Common myeloid progenitor, CD34-positive (primary cell): Measurements from ENCODE around the gene SSR1.
A peak's percentile ranks its signal among the peaks of the same experiment; 100 is the strongest.
"Not testable (repeated sequence)": the region's sequence is repeated elsewhere in the genome, so short reads cannot be mapped to it uniquely, and the experiment has no call there.

Experiments used
- CTCF ChIA-PET: fragments of 350-600 bp; sonication (Branson Sonifier 250); formaldehyde crosslinking; loops from one replicate; lab custom pipeline; 2021; ENCODE audit warnings: antibody characterized with exemption; lab: Charles Lee
- POLR2A ChIA-PET: fragments of 350-600 bp; sonication (Branson Sonifier 250); formaldehyde crosslinking; loops from one replicate; lab custom pipeline; 2021; ENCODE audit warnings: antibody characterized with exemption; lab: Charles Lee
- DNase-seq, 3 donors: peaks; one replicate each; pipeline versions ENCODE4 v3.0.0 to v3.0.0-alpha.2; 2013
- H3K27ac ChIP-seq, 2 experiments: 1 replicate in 1 of 2; 2 replicates in 1 of 2; pipeline ENCODE4 v1.7.0; 2013; ENCODE audit warnings: inconsistent platforms in 2 of 2, low read length in 2 of 2, mild to moderate bottlenecking in 2 of 2, low read depth in 1 of 2, moderate library complexity in 1 of 2; ENCODE audit not compliant: severe bottlenecking in 2 of 2, insufficient read depth in 1 of 2, poor library complexity in 1 of 2
- H3K27me3 ChIP-seq, 5 experiments: replicated peaks in 2 of 5; 1 replicate in 3 of 5; 2 replicates in 2 of 5; pipeline versions ENCODE4 v1.6.1 to v1.7.0; 2013; ENCODE audit warnings: low read length in 4 of 5, mild to moderate bottlenecking in 2 of 5, moderate library complexity in 2 of 5, inconsistent platforms in 1 of 5; ENCODE audit not compliant: insufficient read depth in 5 of 5, control insufficient read depth in 4 of 5
- H3K36me3 ChIP-seq, 4 experiments: 1 replicate in 2 of 4; 2 replicates in 2 of 4; pipeline versions ENCODE4 v1.6.1 to v1.7.0; 2013; ENCODE audit warnings: low read length in 3 of 4, control low read depth in 1 of 4, mild to moderate bottlenecking in 1 of 4; ENCODE audit not compliant: control insufficient read depth in 4 of 4, insufficient read depth in 4 of 4
- H3K4me1 ChIP-seq, 4 experiments: 1 replicate in 3 of 4; 2 replicates in 1 of 4; pipeline versions ENCODE4 v1.6.1 to v1.7.1; 2013; ENCODE audit warnings: low read length in 3 of 4, mild to moderate bottlenecking in 3 of 4, control low read depth in 1 of 4, inconsistent platforms in 1 of 4, moderate library complexity in 1 of 4; ENCODE audit not compliant: control insufficient read depth in 4 of 4, insufficient read depth in 4 of 4; ENCODE audit errors: control extremely low read depth in 1 of 4
- H3K4me3 ChIP-seq, 7 experiments: 1 replicate in 4 of 7; 2 replicates in 3 of 7; pipeline versions ENCODE4 v1.5.1 to v1.7.0; 2013; ENCODE audit warnings: mild to moderate bottlenecking in 7 of 7, low read length in 6 of 7, moderate library complexity in 6 of 7, inconsistent platforms in 2 of 7, low read depth in 2 of 7, control low read depth in 1 of 7; ENCODE audit not compliant: insufficient read depth in 4 of 7, control insufficient read depth in 1 of 7; ENCODE audit errors: extremely low read depth in 1 of 7
- H3K9me3 ChIP-seq, 5 experiments: 1 replicate in 4 of 5; 2 replicates in 1 of 5; pipeline versions ENCODE4 v1.6.1 to v1.7.1; 2013; ENCODE audit warnings: low read length in 4 of 5, mild to moderate bottlenecking in 2 of 5, inconsistent platforms in 1 of 5, low read depth in 1 of 5, moderate library complexity in 1 of 5; ENCODE audit not compliant: control insufficient read depth in 4 of 5, insufficient read depth in 2 of 5; ENCODE audit errors: control extremely low read depth in 1 of 5
- WGBS: methylation state at CpG from one replicate; pipeline ENCODE4 v1.1.5; 2013; ENCODE audit not compliant: insufficient coverage; 5-methylcytosine and 5-hydroxymethylcytosine counted together

The SSR1 gene

GRCh38 chr6:7332090-7332745 lies 19.2 kb upstream of the SSR1 start:
- no peak for DNase-seq
- no peaks in the 10 kb centered on the region for H3K27me3 ChIP-seq
- no peaks in the 10 kb centered on the region for H3K36me3 ChIP-seq
- H3K27ac ChIP-seq = no peak overlapping the region
- WGBS = 100% methylated on average over 5 of the region's 8 CpGs
- no peaks in the 10 kb centered on the region for H3K9me3 ChIP-seq
- peaks cover 0 to 7% (median 0%) of the 10 kb centered on the region in 4 experiments for H3K4me1 ChIP-seq
- H3K4me3 ChIP-seq = no peak overlapping the region
- CTCF ChIA-PET = interaction anchor here (0.6 to 1.1 kb wide), 5 partner anchors 9 to 54 kb away, joined by 3 to 4 read pairs (median 4); no protein-coding TSS in a partner anchor
- POLR2A ChIA-PET = interaction anchor here (0.6 kb wide), 1 partner anchor 14 kb away, joined by 3 read pairs; no protein-coding TSS in a partner anchor

- POLR2A ChIA-PET = no interaction called here
- Histone ChIP-seq H3K4me3 (no peak overlapping the region), H3K27me3 (no peaks in the 10 kb centered on the region), H3K4me1 (peaks cover 0 to 10% (median 0%) of the 10 kb centered on the region in 4 experiments), H3K9me3 (no peaks in the 10 kb centered on the region), H3K36me3 (no peaks in the 10 kb centered on the region), H3K27ac (no peak overlapping the region)
- DNase-seq = no peak
- WGBS = 91% methylated on average over 6 of the region's 7 CpGs
- CTCF ChIA-PET = interaction anchor here (0.9 to 1.0 kb wide), 2 partner anchors 29 to 54 kb away, joined by 3 to 4 read pairs; no protein-coding TSS in a partner anchor
These were observed 18.5 kb upstream of the SSR1 start for GRCh38 chr6:7331452-7331851.

- no peak overlapping the region for H3K27ac ChIP-seq
- no peaks in the 10 kb centered on the region for H3K36me3 ChIP-seq
- H3K9me3 ChIP-seq = no peaks in the 10 kb centered on the region
- WGBS = 90% methylated on average over 2 of the region's 2 CpGs
- DNase-seq = no peak
- no peak overlapping the region for H3K4me3 ChIP-seq
- ChIA-PET POLR2A (no interaction called here), CTCF (interaction anchor here (0.9 to 1.9 kb wide), 3 partner anchors 10 to 52 kb away, joined by 3 to 5 read pairs (median 3); no protein-coding TSS in a partner anchor)
- H3K27me3 ChIP-seq = no peaks in the 10 kb centered on the region
- H3K4me1 ChIP-seq = peaks cover 0 to 17% (median 7%) of the 10 kb centered on the region in 4 experiments
These were observed 15.2 kb upstream of the SSR1 start for GRCh38 chr6:7328243-7328642.

- Histone ChIP-seq H3K4me3 (no peak overlapping the region), H3K9me3 (no peaks in the 10 kb centered on the region), H3K4me1 (peaks cover 0 to 17% (median 7%) of the 10 kb centered on the region in 4 experiments), H3K36me3 (no peaks in the 10 kb centered on the region), H3K27ac (no peak overlapping the region), H3K27me3 (no peaks in the 10 kb centered on the region)
- POLR2A ChIA-PET = no interaction called here
- CTCF ChIA-PET = interaction anchor here (0.9 to 2.8 kb wide), 5 partner anchors 10 to 50 kb away, joined by 4 to 16 read pairs (median 11); partner anchors contain the start of gene SSR1
- no peak for DNase-seq
- 100% methylated on average over 1 of the region's 3 CpGs for WGBS
These were observed 12.8 kb upstream of the SSR1 start for GRCh38 chr6:7325750-7326149.

- POLR2A ChIA-PET = interaction anchor here (0.6 to 0.9 kb wide), 2 partner anchors 8 to 68 kb away, joined by 3 read pairs; no protein-coding TSS in a partner anchor
- no peak overlapping the region for H3K27ac ChIP-seq
- no peaks in the 10 kb centered on the region for H3K27me3 ChIP-seq
- peak overlapping the region in 5 of 7 experiments; percentile 17 to 72 (median 41) for H3K4me3 ChIP-seq
- no peaks in the 10 kb centered on the region for H3K9me3 ChIP-seq
- peak; percentile 28 to 68 (median 64) for DNase-seq
- H3K36me3 ChIP-seq = no peaks in the 10 kb centered on the region
- CTCF ChIA-PET = interaction anchor here (1.2 to 2.8 kb wide), 6 partner anchors 8 to 49 kb away, joined by 3 to 16 read pairs (median 8); partner anchors contain the start of gene SSR1
- peaks cover 0 to 17% (median 7%) of the 10 kb centered on the region in 4 experiments for H3K4me1 ChIP-seq
- WGBS = 0% methylated on average over 4 of the region's 7 CpGs
These were observed 11.5 kb upstream of the SSR1 start for GRCh38 chr6:7324520-7324919.

GRCh38 chr6:7323074-7323473 lies 10.1 kb upstream of the SSR1 start:
- ChIA-PET CTCF (interaction anchor here (1.8 kb wide), 1 partner anchor 47 kb away, joined by 6 read pairs; no protein-coding TSS in a partner anchor), POLR2A (no interaction called here)
- H3K36me3 ChIP-seq = no peaks in the 10 kb centered on the region
- no peaks in the 10 kb centered on the region for H3K9me3 ChIP-seq
- H3K4me1 ChIP-seq = peaks cover 0 to 13% (median 7%) of the 10 kb centered on the region in 4 experiments
- DNase-seq = no peak
- no peaks in the 10 kb centered on the region for H3K27me3 ChIP-seq
- no peak overlapping the region for H3K4me3 ChIP-seq
- H3K27ac ChIP-seq = no peak overlapping the region

- H3K27ac ChIP-seq, H3K27me3 ChIP-seq, POLR2A ChIA-PET, H3K4me1 ChIP-seq, H3K9me3 ChIP-seq, H3K36me3 ChIP-seq, DNase-seq, H3K4me3 ChIP-seq: not testable (repeated sequence)
- CTCF ChIA-PET = interaction anchor here (1.8 kb wide), 1 partner anchor 46 kb away, joined by 6 read pairs; no protein-coding TSS in a partner anchor
- 98% methylated on average over 5 of the region's 6 CpGs for WGBS
These were observed 8.9 kb upstream of the SSR1 start for GRCh38 chr6:7321866-7322265.
